K562 (cell line): ENCODE measurements around the gene SLC25A45. TPM values are rescaled to one million over a fixed set of nuclear protein-coding genes. Genes with fewer than 3 reads are reported as not detected.

Experiments
- ATAC-seq: fragments of 200-7000 bp; cut with Tn5 transposase; 3 replicates; pipeline ENCODE4 v1.9.1; 2020; ENCODE audit warnings: moderate library complexity
- BruUV-seq: library from RNA; stranded (reverse); fragments of 400-500 nt; replicated peaks from 2 replicates; lab custom pipeline; 2021; lab: Mats Ljungman, UMichigan
- CTCF ChIA-PET: fragments of 300-600 bp; formaldehyde crosslinking; extraction: SDS; loops from one replicate; lab custom pipeline; 2021; ENCODE audit warnings: low intra/inter-chr PET ratio; lab: Yijun Ruan, JAX
- POLR2A ChIA-PET: fragments of 300-600, 350-650 bp; sonication (Branson Sonifier 250); formaldehyde crosslinking; extraction: SDS; loops from one replicate; lab custom pipeline; 2021; ENCODE audit warnings: antibody characterized with exemption, inconsistent platforms; lab: Yijun Ruan, JAX
- DNase-seq, 4 experiments: peaks; one replicate each; pipeline versions ENCODE4 v3.0.0 to v3.0.0-alpha.2; 2011 to 2018; ENCODE audit warnings: low spot score in 3 of 4, mixed read lengths in 3 of 4; ENCODE audit errors: extremely low read depth in 1 of 4
- FAIRE-seq: peaks from 2 replicates; lab custom pipeline; 2011; peaks lifted over from hg19 to GRCh38; lab: Jason Lieb, UNC
- H2AFZ ChIP-seq: 2 replicates; pipeline ENCODE4 v1.6.0; 2011; ENCODE audit warnings: low read depth, low read length, control low read depth, inconsistent platforms
- H3K27ac ChIP-seq: fragments of 200-600 bp; 3 replicates; pipeline ENCODE4 v1.8.0; 2011; ENCODE audit warnings: low read depth, mild to moderate bottlenecking, control low read depth, inconsistent platforms, low read length, moderate library complexity, mixed read lengths; ENCODE audit errors: extremely low read depth
- H3K27me3 ChIP-seq, 2 experiments: fragments of 300-600 bp in 1 of 2; 2 replicates in 1 of 2; 3 replicates in 1 of 2; pipeline versions ENCODE4 v1.6.0 to v1.8.0; 2011; ENCODE audit warnings: inconsistent platforms in 2 of 2, low read length in 2 of 2, mild to moderate bottlenecking in 1 of 2, mixed read lengths in 1 of 2, moderate library complexity in 1 of 2; ENCODE audit not compliant: control insufficient read depth in 2 of 2, insufficient read depth in 2 of 2
- H3K36me3 ChIP-seq: fragments of 300-600 bp; 3 replicates; pipeline ENCODE4 v1.8.0; 2011; ENCODE audit warnings: mild to moderate bottlenecking, low read length, inconsistent platforms; ENCODE audit not compliant: control insufficient read depth, insufficient read depth
- H3K4me1 ChIP-seq, 2 experiments: fragments of 200-600 bp in 1 of 2; replicated peaks in 1 of 2; 2 replicates in 1 of 2; 3 replicates in 1 of 2; pipeline versions ENCODE4 v1.5.1 to v1.8.0; 2011; ENCODE audit warnings: inconsistent platforms in 2 of 2, low read length in 2 of 2, mild to moderate bottlenecking in 1 of 2, mixed read lengths in 1 of 2, moderate library complexity in 1 of 2; ENCODE audit not compliant: control insufficient read depth in 2 of 2, insufficient read depth in 2 of 2
- H3K4me2 ChIP-seq: 2 replicates; pipeline ENCODE4 v1.6.1; 2011; ENCODE audit warnings: low read length, control low read depth, inconsistent platforms, mixed read lengths; ENCODE audit not compliant: insufficient read depth
- H3K4me3 ChIP-seq: fragments of 200-600 bp; sonication (generic), shearing (Covaris generic); 2 replicates; pipeline ENCODE4 v1.5.1; 2016; ENCODE audit warnings: control low read depth, inconsistent platforms
- H3K79me2 ChIP-seq: fragments of 200-600 bp; 3 replicates; pipeline ENCODE4 v1.8.0; 2011; ENCODE audit warnings: low read length, inconsistent platforms; ENCODE audit not compliant: control insufficient read depth, insufficient read depth
- H3K9ac ChIP-seq, 2 experiments: 2 replicates each; pipeline versions ENCODE4 v1.6.0 to v1.6.1; 2011; ENCODE audit warnings: low read depth in 2 of 2, low read length in 2 of 2, control low read depth in 1 of 2, inconsistent platforms in 1 of 2, mild to moderate bottlenecking in 1 of 2, mixed read lengths in 1 of 2; ENCODE audit not compliant: insufficient read depth in 1 of 2
- H3K9me1 ChIP-seq: one replicate; pipeline ENCODE4 v1.6.0; 2011; ENCODE audit warnings: inconsistent platforms, mild to moderate bottlenecking, low read length, moderate library complexity; ENCODE audit not compliant: control insufficient read depth, insufficient read depth
- H3K9me3 ChIP-seq: replicated peaks from 2 replicates; pipeline ENCODE4 v1.5.1; 2011; ENCODE audit warnings: low read depth, low read length, inconsistent platforms; ENCODE audit not compliant: control insufficient read depth, insufficient read depth
- H4K20me1 ChIP-seq: replicated peaks from 2 replicates; pipeline ENCODE4 v1.6.1; 2011; ENCODE audit warnings: low read length, inconsistent platforms, mixed read lengths; ENCODE audit not compliant: control insufficient read depth, insufficient read depth
- ELF2 ChIP-seq: fragments of 250-450 bp; sonication (Bioruptor Pico); IDR thresholded peaks from 2 replicates; pipeline ENCODE4 v1.5.0; 2021; ENCODE audit warnings: mild to moderate bottlenecking
- FOXA3 ChIP-seq, 2 experiments: fragments of 450-650 bp in 1 of 2; sonication (generic) in 1 of 2; formaldehyde crosslinking; IDR thresholded peaks in 1 of 2; conservative IDR thresholded peaks in 1 of 2; 2 replicates each; pipeline versions ENCODE4 v1.4.0 to v1.8.0; 2020 to 2022; ENCODE audit warnings: mild to moderate bottlenecking in 2 of 2, missing genetic modification reagents in 1 of 2
- HMGN3 ChIP-seq: IDR thresholded peaks from 2 replicates; pipeline ENCODE4 v1.6.1; 2011; ENCODE audit warnings: borderline replicate concordance, low read depth, mild to moderate bottlenecking, mixed read lengths, low read length; ENCODE audit not compliant: insufficient read length; ENCODE audit errors: extremely low read depth
- ILF3 ChIP-seq: fragments of 450-650 bp; IDR thresholded peaks from 2 replicates; pipeline ENCODE4 v1.6.1; 2018; ENCODE audit warnings: antibody characterized with exemption, mild to moderate bottlenecking, moderate library complexity, borderline replicate concordance
- JUND ChIP-seq, 2 experiments: IDR thresholded peaks; 2 replicates in 1 of 2; 3 replicates in 1 of 2; pipeline ENCODE4 v1.6.1; 2011; ENCODE audit warnings: borderline replicate concordance in 2 of 2, low read depth in 2 of 2, low read length in 2 of 2, improper control_type of control experiment in 1 of 2, missing biosample characterization in 1 of 2, missing genetic modification characterization in 1 of 2, missing genetic modification reagents in 1 of 2
- KLF6 ChIP-seq: fragments of 250-450 bp; sonication (Bioruptor Pico); IDR thresholded peaks from 2 replicates; pipeline ENCODE4 v1.4.0; 2020; ENCODE audit warnings: mild to moderate bottlenecking, moderate library complexity, borderline replicate concordance
- NFE2 ChIP-seq: IDR thresholded peaks from 2 replicates; pipeline ENCODE4 v1.6.1; 2014; ENCODE audit warnings: antibody characterized with exemption, low read depth
- NUFIP1 ChIP-seq: fragments of 450-650 bp; IDR thresholded peaks from 2 replicates; pipeline ENCODE4 v1.6.1; 2018; ENCODE audit not compliant: partially characterized antibody
- PTTG1 ChIP-seq: fragments of 450-650 bp; IDR thresholded peaks from 2 replicates; pipeline ENCODE4 v1.6.1; 2016; ENCODE audit warnings: low read depth, mild to moderate bottlenecking, missing genetic modification characterization, missing compliant biosample characterization
- SIX5 ChIP-seq, 2 experiments: IDR thresholded peaks; 2 replicates each; pipeline ENCODE4 v1.6.1; 2011; ENCODE audit warnings: low read length in 2 of 2, borderline replicate concordance in 1 of 2, low read depth in 1 of 2, mild to moderate bottlenecking in 1 of 2, moderate library complexity in 1 of 2; ENCODE audit not compliant: insufficient read depth in 1 of 2
- SMAD1 ChIP-seq: fragments of 150-350 bp; IDR thresholded peaks from 2 replicates; pipeline ENCODE4 v1.6.1; 2014; ENCODE audit warnings: low read length, low read depth; ENCODE audit not compliant: partially characterized antibody
- THRB ChIP-seq: fragments of 450-650 bp; formaldehyde crosslinking; conservative IDR thresholded peaks from 2 replicates; pipeline ENCODE4 v1.4.0; 2022; ENCODE audit warnings: mild to moderate bottlenecking, missing genetic modification characterization
- ZNF232 ChIP-seq: sonication (generic); formaldehyde crosslinking; IDR thresholded peaks from 2 replicates; pipeline ENCODE4 v1.8.0; 2022; ENCODE audit warnings: mild to moderate bottlenecking, missing genetic modification reagents
- ZNF655 ChIP-seq: fragments of 250-450 bp; sonication (Bioruptor Pico); IDR thresholded peaks from 2 replicates; pipeline ENCODE4 v1.5.0; 2021
- WGBS: fragments of 100-300 bp; shearing (Covaris generic); methylation state at CpG from one replicate; pipeline ENCODE4 v1.1.6; 2016; ENCODE audit warnings: low coverage, mixed read lengths; ENCODE audit not compliant: insufficient coverage; ENCODE audit errors: missing lambda C conversion rate; 5-methylcytosine and 5-hydroxymethylcytosine counted together
- in situ Hi-C: fragments of 300-500 bp; cut with MboI; formaldehyde crosslinking; loops from 4 replicates; pipeline ENCODE4 v1.15.0; 2018; ENCODE audit warnings: inconsistent platforms, mixed read lengths
- intact Hi-C: fragments of 100-400 bp; cut with micrococcal nuclease; formaldehyde crosslinking; loops from 2 replicates; pipeline ENCODE4 v1.14.2; 2022
- polyA plus RNA-seq, 8 experiments: library from polyadenylated mRNA; depleted of rRNA in 4 of 8; stranded (reverse) in 5 of 8; unstranded in 3 of 8; fragments of >200 nt; fragmentation: Nextera tagmentation in 2 of 8; fragmentation: Illumina TruSeq in 1 of 8; extraction: Ambion mirVana in 2 of 8; extraction: Trizol in 1 of 8; gene quantifications; 2 replicates each; pipeline versions ENCODE4 v1.2.1 to v1.2.3, GENCODE V29; 2011 to 2014; ENCODE audit warnings: inconsistent platforms in 1 of 8, missing spikeins in 1 of 8
- total RNA-seq, 7 experiments: library from RNA; depleted of rRNA in 6 of 7; stranded (reverse); fragments of >200 nt in 6 of 7; fragmentation: Illumina TruSeq in 2 of 7; extraction: Trizol in 2 of 7; gene quantifications; 2 replicates each; pipeline versions ENCODE4 v1.2.1 to v1.2.3, GENCODE V29; 2011 to 2021; ENCODE audit warnings: low replicate concordance in 1 of 7
- TF ChIP-seq, protein P1 (sequence below): fragments of 450-650 bp; formaldehyde crosslinking; IDR thresholded peaks from 2 replicates; pipeline ENCODE4 v1.4.0; 2020; ENCODE audit warnings: mild to moderate bottlenecking, moderate library complexity

The SLC25A45 gene
- total and polyA plus RNA-seq, 9 of the 15 experiments (the other 6 are each of a cell fraction or from before 2014, with no cell fraction given), result 0.15 to 2.3 (median 0.68) TPM

DNA sequence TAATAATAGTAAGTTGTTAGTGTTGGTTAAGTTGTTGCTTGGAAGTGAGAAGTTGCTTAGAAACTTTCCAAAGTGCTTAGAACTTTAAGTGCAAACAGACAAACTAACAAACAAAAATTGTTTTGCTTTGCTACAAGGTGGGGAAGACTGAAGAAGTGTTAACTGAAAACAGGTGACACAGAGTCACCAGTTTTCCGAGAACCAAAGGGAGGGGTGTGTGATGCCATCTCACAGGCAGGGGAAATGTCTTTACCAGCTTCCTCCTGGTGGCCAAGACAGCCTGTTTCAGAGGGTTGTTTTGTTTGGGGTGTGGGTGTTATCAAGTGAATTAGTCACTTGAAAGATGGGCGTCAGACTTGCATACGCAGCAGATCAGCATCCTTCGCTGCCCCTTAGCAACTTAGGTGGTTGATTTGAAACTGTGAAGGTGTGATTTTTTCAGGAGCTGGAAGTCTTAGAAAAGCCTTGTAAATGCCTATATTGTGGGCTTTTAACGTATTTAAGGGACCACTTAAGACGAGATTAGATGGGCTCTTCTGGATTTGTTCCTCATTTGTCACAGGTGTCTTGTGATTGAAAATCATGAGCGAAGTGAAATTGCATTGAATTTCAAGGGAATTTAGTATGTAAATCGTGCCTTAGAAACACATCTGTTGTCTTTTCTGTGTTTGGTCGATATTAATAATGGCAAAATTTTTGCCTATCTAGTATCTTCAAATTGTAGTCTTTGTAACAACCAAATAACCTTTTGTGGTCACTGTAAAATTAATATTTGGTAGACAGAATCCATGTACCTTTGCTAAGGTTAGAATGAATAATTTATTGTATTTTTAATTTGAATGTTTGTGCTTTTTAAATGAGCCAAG, 42.9 kb upstream of the SLC25A45 start:
- ChIA-PET POLR2A (interaction anchor here (0.5 to 17.3 kb wide), 34 partner anchors 9 to 817 kb away, joined by 3 to 1349 read pairs (median 16); partner anchors contain the start of genes DPF2, EHBP1L1, FRMD8 and MALAT1), CTCF (interaction anchor here (1.0 kb wide), 1 partner anchor 80 kb away, joined by 3 read pairs; no protein-coding TSS in a partner anchor)
- Histone ChIP-seq H3K36me3 (peaks cover 54% of the 10 kb centered on the region), H2AFZ (no peak overlapping the region), H3K4me3 (peak overlapping the region; percentile 79), H3K9me3 (no peaks in the 10 kb centered on the region), H3K9ac (peak overlapping the region; percentile 98 to 100; a peak in 3 of 4 replicates), H3K27me3 (no peaks in the 10 kb centered on the region), H3K4me1 (peaks cover 22 to 36% of the 10 kb centered on the region in 2 experiments), H3K9me1 (no peaks in the 10 kb centered on the region), H3K4me2 (peak overlapping the region; percentile 97), H3K79me2 (peaks cover 98% of the 10 kb centered on the region), H4K20me1 (peaks cover 65% of the 10 kb centered on the region), H3K27ac (peak overlapping the region; percentile 98)
- 0% methylated on average over 9 of the region's 9 CpGs for WGBS
- DNase-seq, result peak in 2 of 4 experiments; percentile 29 to 74
- no peak for FAIRE-seq
- in situ Hi-C loops (no loop called here), intact Hi-C loops (no loop called here)
- BruUV-seq, result no TSS peak
- ATAC-seq, result no peak
- TF ChIP-seq SIX5 (IDR thresholded peaks at IDR 0.05; ENCODE audit: borderline replicate concordance in 1 of 2, insufficient read depth in 1 of 2, low read depth in 1 of 2, low read length in 2 of 2) (no peak), THRB (CRISPR knock-in tag) (peak; percentile 96), PTTG1 (tag) (0 out of 2 replicates have a peak, but pooled peaks have one; percentile 6), JUND (IDR thresholded peaks at IDR 0.05; ENCODE audit: borderline replicate concordance, low read depth, low read length) (0 out of 2 replicates have a peak, but pooled peaks have one; percentile 9), JUND (tag; IDR thresholded peaks at IDR 0.05; ENCODE audit: borderline replicate concordance, low read depth, low read length) (no peak), FOXA3 (CRISPR knock-in tag; conservative IDR thresholded peaks at IDR 0.05 in 1 of 2, IDR thresholded peaks at IDR 0.05 in 1 of 2) (no peak; a peak in 1 of 4 replicates), ZNF232 (CRISPR knock-in tag) (no peak), NUFIP1 (no peak), ZNF655 (CRISPR knock-in tag) (no peak), ELF2 (CRISPR knock-in tag) (0 out of 2 replicates have a peak, but pooled peaks have one; percentile 10), NFE2 (no peak), HMGN3 (no peak), KLF6 (no peak), ILF3 (no peak), SMAD1 (peak; percentile 11)
- TF ChIP-seq, protein P1, sequence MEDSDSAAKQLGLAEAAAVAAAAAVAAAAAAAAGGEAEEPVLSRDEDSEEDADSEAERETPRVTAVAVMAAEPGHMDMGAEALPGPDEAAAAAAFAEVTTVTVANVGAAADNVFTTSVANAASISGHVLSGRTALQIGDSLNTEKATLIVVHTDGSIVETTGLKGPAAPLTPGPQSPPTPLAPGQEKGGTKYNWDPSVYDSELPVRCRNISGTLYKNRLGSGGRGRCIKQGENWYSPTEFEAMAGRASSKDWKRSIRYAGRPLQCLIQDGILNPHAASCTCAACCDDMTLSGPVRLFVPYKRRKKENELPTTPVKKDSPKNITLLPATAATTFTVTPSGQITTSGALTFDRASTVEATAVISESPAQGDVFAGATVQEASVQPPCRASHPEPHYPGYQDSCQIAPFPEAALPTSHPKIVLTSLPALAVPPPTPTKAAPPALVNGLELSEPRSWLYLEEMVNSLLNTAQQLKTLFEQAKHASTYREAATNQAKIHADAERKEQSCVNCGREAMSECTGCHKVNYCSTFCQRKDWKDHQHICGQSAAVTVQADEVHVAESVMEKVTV (CRISPR knock-in tag), result 0 out of 2 replicates have a peak, but pooled peaks have one; percentile 3
